HEK293T (cell line): Measurements from ENCODE around the gene ADAMTS12.

ENCODE experiments used
- CTCF ChIA-PET: fragments of 350-600 bp; formaldehyde crosslinking; extraction: SDS; loops from one replicate; lab custom pipeline; 2021; ENCODE audit warnings: antibody characterized with exemption, inconsistent platforms; lab: Yijun Ruan, JAX
- POLR2A ChIA-PET: fragments of 350-600 bp; formaldehyde crosslinking; extraction: SDS; loops from one replicate; lab custom pipeline; 2020; ENCODE audit warnings: antibody characterized with exemption, inconsistent platforms; lab: Yijun Ruan, JAX
- DNase-seq: peaks from one replicate; pipeline ENCODE4 v3.0.0; 2012; ENCODE audit warnings: mixed read lengths; ENCODE audit errors: extremely low spot score
- ARNT ChIP-seq: fragments of 450-650 bp; IDR thresholded peaks from 2 replicates; pipeline ENCODE4 v1.6.1; 2017; ENCODE audit warnings: mild to moderate bottlenecking
- BHLHE40 ChIP-seq: fragments of 450-650 bp; IDR thresholded peaks from 2 replicates; pipeline ENCODE4 v1.6.1; 2016; ENCODE audit warnings: mild to moderate bottlenecking, moderate library complexity, borderline replicate concordance
- CTBP1 ChIP-seq: fragments of 450-650 bp; IDR thresholded peaks from 2 replicates; pipeline ENCODE4 v1.6.1; 2016; ENCODE audit warnings: borderline replicate concordance
- ELF4 ChIP-seq: fragments of 450-650 bp; IDR thresholded peaks from 2 replicates; pipeline ENCODE4 v1.6.1; 2017; ENCODE audit warnings: antibody characterized with exemption
- FOXA1 ChIP-seq: fragments of 450-650 bp; IDR thresholded peaks from 2 replicates; pipeline ENCODE4 v1.6.1; 2016; ENCODE audit warnings: mild to moderate bottlenecking
- FOXK2 ChIP-seq: fragments of 450-650 bp; IDR thresholded peaks from 2 replicates; pipeline ENCODE4 v1.6.1; 2016; ENCODE audit warnings: mild to moderate bottlenecking
- FOXM1 ChIP-seq: fragments of 450-650 bp; IDR thresholded peaks from 2 replicates; pipeline ENCODE4 v1.6.1; 2017; ENCODE audit warnings: mild to moderate bottlenecking, borderline replicate concordance
- HDGF ChIP-seq: fragments of 450-650 bp; IDR thresholded peaks from 2 replicates; pipeline ENCODE4 v1.6.1; 2017; ENCODE audit warnings: antibody characterized with exemption, borderline replicate concordance
- L3MBTL2 ChIP-seq: fragments of 450-650 bp; conservative IDR thresholded peaks from 2 replicates; pipeline ENCODE4 v1.6.1; 2016; ENCODE audit warnings: mild to moderate bottlenecking
- LEF1 ChIP-seq: fragments of 450-650 bp; IDR thresholded peaks from 2 replicates; pipeline ENCODE4 v1.6.1; 2017; ENCODE audit warnings: mild to moderate bottlenecking, borderline replicate concordance
- NFRKB ChIP-seq: fragments of 450-650 bp; IDR thresholded peaks from 2 replicates; pipeline ENCODE4 v1.6.1; 2016; ENCODE audit warnings: mild to moderate bottlenecking, moderate library complexity
- SP1 ChIP-seq: fragments of 450-650 bp; IDR thresholded peaks from 2 replicates; pipeline ENCODE4 v1.6.1; 2017
- SUZ12 ChIP-seq: fragments of 450-650 bp; IDR thresholded peaks from 2 replicates; pipeline ENCODE4 v1.6.1; 2016; ENCODE audit warnings: mild to moderate bottlenecking
- TARDBP ChIP-seq: fragments of 450-650 bp; IDR thresholded peaks from 2 replicates; pipeline ENCODE4 v1.6.1; 2016
- ZNF384 ChIP-seq: fragments of 450-650 bp; IDR thresholded peaks from 2 replicates; pipeline ENCODE4 v1.6.1; 2016
- TF ChIP-seq, protein P1 (sequence below): fragments of 450-650 bp; IDR thresholded peaks from 2 replicates; pipeline ENCODE4 v1.6.1; 2016

The ADAMTS12 gene, protein sequence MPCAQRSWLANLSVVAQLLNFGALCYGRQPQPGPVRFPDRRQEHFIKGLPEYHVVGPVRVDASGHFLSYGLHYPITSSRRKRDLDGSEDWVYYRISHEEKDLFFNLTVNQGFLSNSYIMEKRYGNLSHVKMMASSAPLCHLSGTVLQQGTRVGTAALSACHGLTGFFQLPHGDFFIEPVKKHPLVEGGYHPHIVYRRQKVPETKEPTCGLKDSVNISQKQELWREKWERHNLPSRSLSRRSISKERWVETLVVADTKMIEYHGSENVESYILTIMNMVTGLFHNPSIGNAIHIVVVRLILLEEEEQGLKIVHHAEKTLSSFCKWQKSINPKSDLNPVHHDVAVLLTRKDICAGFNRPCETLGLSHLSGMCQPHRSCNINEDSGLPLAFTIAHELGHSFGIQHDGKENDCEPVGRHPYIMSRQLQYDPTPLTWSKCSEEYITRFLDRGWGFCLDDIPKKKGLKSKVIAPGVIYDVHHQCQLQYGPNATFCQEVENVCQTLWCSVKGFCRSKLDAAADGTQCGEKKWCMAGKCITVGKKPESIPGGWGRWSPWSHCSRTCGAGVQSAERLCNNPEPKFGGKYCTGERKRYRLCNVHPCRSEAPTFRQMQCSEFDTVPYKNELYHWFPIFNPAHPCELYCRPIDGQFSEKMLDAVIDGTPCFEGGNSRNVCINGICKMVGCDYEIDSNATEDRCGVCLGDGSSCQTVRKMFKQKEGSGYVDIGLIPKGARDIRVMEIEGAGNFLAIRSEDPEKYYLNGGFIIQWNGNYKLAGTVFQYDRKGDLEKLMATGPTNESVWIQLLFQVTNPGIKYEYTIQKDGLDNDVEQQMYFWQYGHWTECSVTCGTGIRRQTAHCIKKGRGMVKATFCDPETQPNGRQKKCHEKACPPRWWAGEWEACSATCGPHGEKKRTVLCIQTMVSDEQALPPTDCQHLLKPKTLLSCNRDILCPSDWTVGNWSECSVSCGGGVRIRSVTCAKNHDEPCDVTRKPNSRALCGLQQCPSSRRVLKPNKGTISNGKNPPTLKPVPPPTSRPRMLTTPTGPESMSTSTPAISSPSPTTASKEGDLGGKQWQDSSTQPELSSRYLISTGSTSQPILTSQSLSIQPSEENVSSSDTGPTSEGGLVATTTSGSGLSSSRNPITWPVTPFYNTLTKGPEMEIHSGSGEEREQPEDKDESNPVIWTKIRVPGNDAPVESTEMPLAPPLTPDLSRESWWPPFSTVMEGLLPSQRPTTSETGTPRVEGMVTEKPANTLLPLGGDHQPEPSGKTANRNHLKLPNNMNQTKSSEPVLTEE (N-terminal part only)

DNA sequence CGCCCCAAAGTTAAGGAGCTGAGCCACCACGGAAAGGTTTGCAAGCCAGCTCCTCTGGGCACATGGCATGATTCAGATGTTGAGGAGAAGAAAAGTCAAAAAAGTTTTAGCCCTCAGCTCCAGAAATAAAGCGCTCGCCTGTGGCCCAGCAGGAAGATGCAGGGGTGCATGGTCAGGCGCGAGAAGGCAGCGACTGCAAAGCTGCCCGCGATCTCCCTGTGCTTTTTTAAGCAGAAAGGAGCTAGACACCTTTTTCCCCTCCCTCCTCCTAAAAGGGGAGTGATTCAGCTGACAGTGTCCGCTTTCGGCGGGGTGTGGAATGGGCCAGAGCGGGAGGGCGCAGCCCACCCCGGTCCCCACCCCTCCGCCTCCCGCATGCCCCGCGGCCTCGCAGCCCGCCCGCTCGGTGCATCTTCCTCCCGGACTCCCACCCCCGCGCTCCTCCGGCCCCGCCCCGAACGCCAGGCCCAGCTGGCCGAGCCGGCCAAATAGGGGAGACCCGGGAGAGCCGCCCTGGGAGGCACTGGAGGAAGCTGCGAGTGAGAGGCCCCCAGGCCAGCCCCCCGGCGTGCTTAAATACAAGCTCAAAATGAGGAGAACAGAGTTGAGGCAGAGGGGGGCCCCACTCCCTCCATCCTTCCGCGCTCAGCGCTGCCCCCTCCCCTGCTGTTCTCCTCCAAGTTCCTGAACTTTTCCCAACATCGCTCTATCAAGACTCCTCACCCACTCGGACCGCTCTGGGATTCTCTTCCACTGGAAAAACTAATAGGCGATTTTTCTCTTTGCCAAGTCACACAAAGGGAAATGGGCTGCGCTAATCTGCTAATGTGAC, at the start of gene ADAMTS12:
Gene ADAMTS12 (minus strand): TSS at position 203 of the 832 bp plus-strand sequence. CDS start 134 bp downstream, at position 69.
- TF ChIP-seq TARDBP (no peak), ZNF384 (no peak), FOXM1 (no peak), L3MBTL2 (no peak), SUZ12 (no peak), NFRKB (no peak), ELF4 (no peak), SP1 (no peak), FOXK2 (no peak), HDGF (no peak), CTBP1 (no peak)
- TF ChIP-seq, protein P1, sequence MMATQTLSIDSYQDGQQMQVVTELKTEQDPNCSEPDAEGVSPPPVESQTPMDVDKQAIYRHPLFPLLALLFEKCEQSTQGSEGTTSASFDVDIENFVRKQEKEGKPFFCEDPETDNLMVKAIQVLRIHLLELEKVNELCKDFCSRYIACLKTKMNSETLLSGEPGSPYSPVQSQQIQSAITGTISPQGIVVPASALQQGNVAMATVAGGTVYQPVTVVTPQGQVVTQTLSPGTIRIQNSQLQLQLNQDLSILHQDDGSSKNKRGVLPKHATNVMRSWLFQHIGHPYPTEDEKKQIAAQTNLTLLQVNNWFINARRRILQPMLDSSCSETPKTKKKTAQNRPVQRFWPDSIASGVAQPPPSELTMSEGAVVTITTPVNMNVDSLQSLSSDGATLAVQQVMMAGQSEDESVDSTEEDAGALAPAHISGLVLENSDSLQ, result no peak
- DNase-seq, result peak; percentile 26
- CTCF ChIA-PET, result interaction anchor here (0.5 kb wide), 1 partner anchor 22 kb away, joined by 4 read pairs; no protein-coding TSS in a partner anchor
- POLR2A ChIA-PET, result interaction anchor here (0.9 to 1.1 kb wide), 2 partner anchors 116 to 451 kb away, joined by 3 read pairs; partner anchors contain the start of gene TARS1

DNA sequence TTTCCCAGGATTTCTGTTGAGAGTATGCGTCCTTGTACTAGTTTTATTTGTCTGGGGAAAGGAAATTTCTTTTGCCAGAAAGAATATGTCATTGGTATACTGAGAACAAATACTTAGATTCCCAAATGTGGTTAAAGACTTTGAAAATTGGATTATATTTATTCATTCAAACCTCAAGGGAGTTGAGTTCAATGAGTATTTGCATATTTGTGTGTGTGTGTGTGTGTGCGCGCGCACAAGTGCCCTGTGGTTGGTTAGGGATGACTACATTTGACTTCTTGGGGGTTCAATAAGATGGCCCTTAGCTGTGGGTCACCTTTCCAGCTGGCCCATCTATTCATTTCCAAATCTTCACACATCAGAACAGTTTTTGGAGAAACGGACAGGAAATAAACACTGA, 49.3 kb upstream of the ADAMTS12 start:
- CTCF ChIA-PET, result no interaction called here

DNA sequence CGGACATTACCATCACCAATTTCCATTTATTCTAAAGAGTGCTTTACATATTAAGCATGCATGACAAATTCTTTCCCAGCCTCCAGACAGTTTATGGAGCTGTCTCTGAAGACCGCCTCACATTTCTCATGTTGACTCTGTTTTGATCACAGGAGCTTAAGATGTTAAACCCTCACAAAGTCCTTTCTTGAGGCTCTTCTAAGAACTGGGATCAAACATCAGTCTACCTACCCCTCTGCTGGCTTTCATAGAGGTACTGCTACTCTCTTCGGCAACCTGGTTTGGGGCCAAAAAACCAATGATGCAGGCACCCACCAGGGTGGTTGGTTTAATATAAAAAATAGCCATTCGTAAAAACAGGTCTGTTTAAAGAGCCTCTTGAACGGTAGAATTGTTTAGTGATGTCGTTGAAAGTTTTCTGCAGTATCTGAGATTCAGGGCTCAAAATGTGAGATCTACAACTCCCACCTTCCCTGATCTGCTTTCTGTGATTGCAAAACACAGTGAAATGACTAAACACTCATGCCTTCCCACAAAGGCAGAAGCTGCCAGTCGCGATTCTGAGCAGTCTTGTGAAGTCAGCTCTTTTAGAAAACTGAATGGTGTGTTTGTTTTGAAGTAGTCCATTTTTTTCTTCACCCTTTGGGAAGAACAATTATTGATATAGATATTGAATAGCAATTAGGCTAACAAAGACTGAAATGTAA, 47.9 kb upstream of the ADAMTS12 start:
- ChIA-PET CTCF (interaction anchor here (1.0 kb wide), 1 partner anchor 30 kb away, joined by 3 read pairs; no protein-coding TSS in a partner anchor), POLR2A (no interaction called here)
- no peak for DNase-seq
- TF ChIP-seq TARDBP, result no peak
- no peak for TF ChIP-seq NFRKB
- TF ChIP-seq LEF1, result no peak
- TF ChIP-seq L3MBTL2, result no peak
- TF ChIP-seq HDGF, result no peak
- no peak for TF ChIP-seq SP1
- no peak for TF ChIP-seq FOXA1
- no peak for TF ChIP-seq ZNF384
- TF ChIP-seq ELF4, result no peak
- no peak for TF ChIP-seq FOXM1
- TF ChIP-seq CTBP1, result no peak
- TF ChIP-seq FOXK2, result no peak
- TF ChIP-seq SUZ12, result no peak
- no peak for TF ChIP-seq BHLHE40

More for the DNA sequence above, 49.3 kb upstream of the ADAMTS12 start:
- TF ChIP-seq BHLHE40, result no peak
- TF ChIP-seq L3MBTL2, result no peak
- POLR2A ChIA-PET, result no interaction called here
- DNase-seq, result no peak

DNA sequence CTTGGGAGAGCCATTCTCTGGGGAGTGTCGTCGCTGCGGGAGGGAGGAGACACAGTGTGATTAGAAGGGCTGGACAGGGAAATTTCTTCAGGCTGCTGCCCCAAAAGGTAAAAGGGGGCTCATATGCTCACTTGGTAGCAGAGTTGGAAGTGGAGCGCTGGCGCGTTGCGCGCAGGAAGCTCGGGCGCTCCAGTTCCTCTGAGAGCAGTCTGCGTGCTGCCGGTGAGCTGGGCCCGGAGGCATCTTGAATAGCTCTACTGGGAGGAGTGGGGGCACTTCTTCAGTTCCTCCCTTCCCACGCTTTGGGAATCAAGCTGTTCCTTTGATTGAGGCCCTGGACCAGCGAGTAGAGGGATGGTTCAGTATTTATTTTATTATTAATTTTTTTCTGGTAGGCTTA, 47.1 kb upstream of the ADAMTS12 start:
- CTCF ChIA-PET, result interaction anchor here (1.0 kb wide), 1 partner anchor 31 kb away, joined by 3 read pairs; no protein-coding TSS in a partner anchor
- no peak for TF ChIP-seq L3MBTL2
- no peak for TF ChIP-seq FOXA1
- TF ChIP-seq TARDBP, result no peak
- TF ChIP-seq ARNT, result no peak
- TF ChIP-seq FOXK2, result no peak
- no peak for TF ChIP-seq HDGF
- no peak for TF ChIP-seq NFRKB
- no peak for TF ChIP-seq CTBP1
- TF ChIP-seq ELF4, result no peak
- no peak for TF ChIP-seq LEF1
- no peak for TF ChIP-seq BHLHE40
- TF ChIP-seq FOXM1, result no peak
- TF ChIP-seq, protein P1, result no peak
- TF ChIP-seq SP1, result no peak
- TF ChIP-seq SUZ12, result no peak
- TF ChIP-seq ZNF384, result no peak
- DNase-seq, result no peak
- POLR2A ChIA-PET, result no interaction called here

DNA sequence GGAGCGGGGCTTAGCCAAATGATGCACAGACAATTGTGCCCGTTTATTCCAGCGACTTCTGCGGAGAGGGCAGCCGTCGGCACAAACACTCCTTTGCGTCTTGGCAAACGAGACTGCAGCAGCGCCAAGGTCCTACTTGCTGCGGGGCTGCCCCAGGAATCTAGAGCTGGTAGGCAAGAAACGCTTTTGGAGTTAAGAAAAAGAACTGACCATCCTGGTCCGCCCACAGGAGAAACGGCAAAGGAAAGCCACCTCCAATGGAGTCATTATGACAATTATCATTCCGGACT, 46.7 kb upstream of the ADAMTS12 start:
- ChIA-PET POLR2A (no interaction called here), CTCF (interaction anchor here (1.0 kb wide), 1 partner anchor 31 kb away, joined by 3 read pairs; no protein-coding TSS in a partner anchor)
- no peak for TF ChIP-seq BHLHE40
- DNase-seq, result no peak
